ENCODE measurements around the gene RAB41.
A peak's percentile ranks its signal among the peaks of the same experiment; 100 is the strongest.
"Not testable (repeated sequence)": the region's sequence is repeated elsewhere in the genome, so short reads cannot be mapped to it uniquely, and the experiment has no call there.

RAB41 gene

DNA sequence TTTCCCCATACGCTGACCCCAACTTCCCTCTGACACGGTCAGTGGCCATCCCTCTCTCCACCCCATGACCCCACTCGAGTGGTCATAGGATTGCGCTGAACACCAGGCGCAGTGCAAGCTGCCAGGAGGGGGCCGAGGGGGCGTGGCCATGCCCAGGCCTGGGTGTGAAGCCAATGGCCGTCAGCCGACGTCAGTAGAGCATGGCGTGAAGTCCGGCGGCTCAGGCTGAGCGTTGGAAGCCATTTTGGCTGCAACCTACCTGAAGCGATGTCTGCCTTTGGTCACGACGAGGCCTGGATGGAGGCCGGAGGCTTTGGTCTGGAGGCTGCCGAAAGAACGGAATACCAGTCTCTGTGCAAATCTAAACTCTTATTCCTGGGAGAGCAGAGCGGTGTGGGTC is at the start of gene RAB41:
Gene RAB41, plus strand, starts transcription at position 222 of the 400 bp plus-strand sequence. Its CDS starts 46 bp downstream, at position 268.
- H3K27ac Mint-ChIP-seq, result no peak within 1 kb of the TSS
- no peak for ATAC-seq
- no peak within 1 kb of the TSS for H3K4me3 Mint-ChIP-seq
- peaks cover 18% of the 10 kb centered on the region for H3K36me3 Mint-ChIP-seq
- no peak for DNase-seq (ENCODE audit: low spot score in 2 of 2)
- H3K4me1 Mint-ChIP-seq, result no peaks in the 10 kb centered on the region
- H3K9me3 Mint-ChIP-seq, result no peaks in the 10 kb centered on the region

DNA sequence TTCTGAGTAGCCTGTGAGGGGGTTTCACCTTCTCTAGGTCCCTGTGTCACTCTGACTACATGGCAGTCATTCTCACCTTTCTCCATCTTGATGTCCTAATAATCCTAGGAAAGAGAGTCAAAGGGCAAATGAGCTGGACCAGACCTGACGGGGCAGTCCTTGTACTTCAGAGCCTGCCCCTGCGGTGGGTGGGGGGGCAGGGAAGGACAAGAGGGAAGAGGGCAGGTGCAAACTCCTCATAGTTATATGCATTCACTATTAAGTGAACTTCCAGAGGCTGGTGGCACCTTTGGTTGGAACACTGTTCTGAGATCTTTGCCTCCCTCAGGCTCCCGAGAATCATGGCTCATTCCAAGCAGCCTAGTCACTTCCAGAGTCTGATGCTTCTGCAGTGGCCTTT is 47.6 kb upstream of the RAB41 start, which contains the start of gene AWAT1:
Gene AWAT1, plus strand, starts transcription at position 301 of the 400 bp plus-strand sequence. Its CDS starts 41 bp downstream, at position 342.
- H3K27ac Mint-ChIP-seq, result no peak within 1 kb of the TSS
- ATAC-seq, result no peak
- H3K9me3 Mint-ChIP-seq, result no peaks in the 10 kb centered on the region
- no peak for DNase-seq (ENCODE audit: low spot score in 2 of 2)
- no peaks in the 10 kb centered on the region for H3K4me1 Mint-ChIP-seq
- no peaks in the 10 kb centered on the region for H3K36me3 Mint-ChIP-seq
- H3K4me3 Mint-ChIP-seq, result no peak within 1 kb of the TSS

DNA sequence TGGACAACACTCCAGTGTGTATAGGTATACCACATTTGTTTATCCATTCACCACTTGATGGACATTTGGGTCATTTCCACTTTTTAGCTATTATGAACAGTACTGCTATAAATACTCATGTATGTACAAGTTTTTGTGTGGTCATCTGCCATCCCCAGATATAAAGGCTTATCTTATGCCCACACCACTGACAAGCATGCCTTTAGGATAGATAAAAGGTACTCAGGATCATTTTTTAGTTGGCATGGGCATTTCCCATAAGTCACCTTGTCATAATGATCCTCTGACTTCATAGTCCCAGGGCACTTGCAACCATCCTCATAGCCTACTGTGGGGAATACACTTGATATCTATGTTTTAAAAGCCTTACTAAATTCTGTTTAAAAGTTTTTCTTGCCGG is 41.2 kb upstream of the RAB41 start:
- H3K27ac Mint-ChIP-seq, result no peak overlapping the region
- no peak for DNase-seq (ENCODE audit: low spot score in 2 of 2)
- no peaks in the 10 kb centered on the region for H3K36me3 Mint-ChIP-seq
- ATAC-seq, result no peak
- H3K4me3 Mint-ChIP-seq, result no peak overlapping the region
- no peaks in the 10 kb centered on the region for H3K4me1 Mint-ChIP-seq
- no peaks in the 10 kb centered on the region for H3K9me3 Mint-ChIP-seq

DNA sequence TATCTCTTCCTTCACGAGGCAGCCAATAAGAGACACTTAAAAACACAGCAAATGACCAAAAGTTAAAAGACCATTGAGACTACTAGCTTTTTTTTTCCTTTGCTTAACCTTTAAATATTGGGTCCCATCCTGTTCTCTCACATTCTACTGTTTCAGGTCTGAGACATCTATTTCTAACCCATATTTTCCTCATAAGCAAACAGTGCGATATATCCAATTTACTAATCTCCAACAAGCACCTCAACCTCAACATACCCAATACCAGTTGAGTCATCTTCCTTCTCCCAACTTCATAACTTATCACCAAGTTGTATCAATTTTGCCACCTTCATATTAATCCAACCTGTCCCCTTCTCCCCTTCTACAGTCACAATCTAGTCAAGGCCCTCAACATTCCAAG is 40.5 kb upstream of the RAB41 start:
- DNase-seq (ENCODE audit: low spot score in 2 of 2) (no peak), ATAC-seq (no peak)
- Mint-ChIP-seq H3K9me3 (no peaks in the 10 kb centered on the region), H3K4me3 (no peak overlapping the region), H3K36me3 (no peaks in the 10 kb centered on the region), H3K27ac (no peak overlapping the region), H3K4me1 (no peaks in the 10 kb centered on the region)

DNA sequence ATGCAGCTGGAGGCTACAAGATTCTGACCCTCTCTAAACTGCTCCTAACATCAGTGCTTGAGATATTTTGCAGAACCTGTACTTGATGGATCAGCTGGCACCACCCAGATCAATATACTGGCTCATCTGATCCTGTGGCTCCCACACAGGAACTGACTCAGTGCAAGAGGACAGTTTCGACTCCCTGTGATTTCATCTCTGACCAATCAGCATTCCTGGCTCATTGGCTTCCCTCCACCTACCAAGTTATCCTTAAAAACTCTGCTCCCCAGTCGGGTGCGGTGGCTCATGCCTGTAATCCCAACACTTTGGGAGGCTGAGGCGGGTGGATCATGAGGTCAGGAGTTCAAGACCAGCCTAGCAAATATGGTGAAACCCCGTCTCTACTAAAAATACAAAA is 38.4 kb upstream of the RAB41 start:
- H3K27ac Mint-ChIP-seq; DNase-seq (ENCODE audit: low spot score in 2 of 2); H3K4me1 Mint-ChIP-seq; H3K9me3 Mint-ChIP-seq; H3K36me3 Mint-ChIP-seq; ATAC-seq; H3K4me3 Mint-ChIP-seq: not testable (repeated sequence)

DNA sequence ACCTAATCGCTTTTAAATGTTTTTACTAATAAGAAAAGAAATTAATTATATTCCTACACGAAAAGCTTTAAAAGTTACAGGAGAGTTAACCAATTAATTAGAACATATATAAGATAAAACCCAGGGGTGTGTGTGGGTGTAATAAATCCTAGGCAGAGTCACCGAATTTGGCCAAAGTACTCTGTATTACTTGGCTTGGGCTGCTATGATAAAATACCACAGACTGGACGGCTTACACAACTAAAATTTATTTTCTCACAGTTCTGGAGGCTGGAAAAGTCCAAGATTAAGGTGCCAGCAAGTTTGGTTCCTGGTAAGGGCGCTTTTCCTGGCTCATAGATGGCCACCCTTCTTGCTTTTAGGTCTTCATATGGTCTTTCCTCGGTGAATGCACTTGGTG is 37.1 kb upstream of the RAB41 start:
- Mint-ChIP-seq H3K9me3 (no peaks in the 10 kb centered on the region), H3K27ac (no peak overlapping the region), H3K36me3 (no peaks in the 10 kb centered on the region), H3K4me1 (no peaks in the 10 kb centered on the region), H3K4me3 (no peak overlapping the region)
- DNase-seq (ENCODE audit: low spot score in 2 of 2), result no peak
- no peak for ATAC-seq

DNA sequence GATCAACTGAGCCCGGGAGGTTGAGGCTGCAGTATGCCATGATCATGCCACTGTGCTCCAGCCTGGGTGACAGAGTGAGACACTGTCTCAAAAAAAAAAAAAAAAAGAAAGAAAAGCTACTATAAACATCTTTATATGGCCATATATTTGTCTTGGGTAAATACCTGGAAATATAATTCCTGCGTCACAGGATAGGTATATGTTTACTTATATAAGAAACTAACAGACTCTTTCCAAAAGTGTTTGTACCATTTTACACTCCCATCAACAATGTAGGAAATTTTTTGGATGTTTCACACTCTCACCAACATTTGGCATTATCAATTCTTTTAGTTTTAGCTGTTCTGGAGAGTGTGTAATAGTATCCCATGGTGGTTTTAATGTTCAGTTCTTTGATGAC is 34.7 kb upstream of the RAB41 start:
- Mint-ChIP-seq H3K27ac (no peak overlapping the region), H3K4me1 (no peaks in the 10 kb centered on the region), H3K9me3 (no peaks in the 10 kb centered on the region), H3K36me3 (no peaks in the 10 kb centered on the region), H3K4me3 (no peak overlapping the region)
- no peak for ATAC-seq
- no peak for DNase-seq (ENCODE audit: low spot score in 2 of 2)

DNA sequence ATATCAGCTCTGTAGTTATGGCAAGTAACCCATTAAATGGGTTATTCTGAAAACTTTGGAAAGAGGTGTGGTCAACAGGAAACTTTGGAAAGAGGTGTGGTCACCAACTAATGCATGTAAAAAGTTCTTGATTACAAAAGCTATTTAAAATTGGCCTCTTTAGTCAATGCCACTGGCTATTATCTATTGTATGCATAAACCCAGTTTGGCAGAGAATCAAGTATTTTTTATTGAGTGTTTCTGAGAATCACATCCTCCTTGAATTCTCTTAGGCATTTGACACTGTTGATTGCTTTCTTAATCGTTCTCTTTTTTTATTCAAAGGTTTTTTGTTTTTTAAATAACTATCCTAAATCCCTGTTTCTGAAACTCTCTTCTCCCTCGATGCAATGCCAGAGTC is 29.5 kb upstream of the RAB41 start:
- Mint-ChIP-seq H3K4me1 (peaks cover 5% of the 10 kb centered on the region), H3K36me3 (no peaks in the 10 kb centered on the region), H3K27ac (no peak overlapping the region), H3K9me3 (no peaks in the 10 kb centered on the region), H3K4me3 (no peak overlapping the region)
- ATAC-seq, result no peak
- no peak for DNase-seq (ENCODE audit: low spot score in 2 of 2)

DNA sequence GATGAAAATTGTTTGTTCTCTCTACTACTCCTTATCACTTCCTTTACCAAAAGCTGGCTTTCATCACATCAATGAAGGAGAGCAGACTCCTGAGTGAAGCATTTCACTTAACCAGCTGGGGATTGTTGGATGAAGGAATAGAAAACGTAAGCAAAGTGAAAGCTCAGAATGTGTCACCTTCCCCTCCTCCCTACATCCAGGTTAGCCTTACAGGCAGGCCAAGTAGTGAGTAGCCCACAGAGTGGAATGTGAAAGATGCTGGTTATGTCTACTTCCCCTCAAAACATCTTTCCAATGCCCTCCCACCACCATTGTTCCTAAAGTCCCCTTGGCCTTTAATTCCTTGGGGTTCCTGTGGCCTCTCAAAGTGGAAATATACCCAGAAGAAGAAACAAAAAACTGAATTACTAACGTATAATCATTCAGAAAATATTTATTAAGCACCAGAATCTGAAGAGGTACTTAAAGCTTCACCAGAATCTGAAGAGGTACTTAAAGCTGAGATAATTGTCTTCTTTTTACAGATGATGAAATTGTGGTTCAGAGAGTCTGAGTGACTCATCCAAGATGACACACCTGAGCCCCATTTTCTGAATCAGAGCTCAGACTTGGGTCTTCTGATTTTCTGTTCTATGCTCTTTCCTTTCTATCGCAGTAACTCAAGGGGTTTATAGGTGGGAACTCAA is 28.5 kb upstream of the RAB41 start:
- ATAC-seq (peak; percentile 67), DNase-seq (ENCODE audit: low spot score in 2 of 2) (no peak)
- Mint-ChIP-seq H3K9me3 (no peaks in the 10 kb centered on the region), H3K36me3 (no peaks in the 10 kb centered on the region), H3K27ac (peak overlapping the region; percentile 38), H3K4me3 (no peak overlapping the region), H3K4me1 (peaks cover 5% of the 10 kb centered on the region)

DNA sequence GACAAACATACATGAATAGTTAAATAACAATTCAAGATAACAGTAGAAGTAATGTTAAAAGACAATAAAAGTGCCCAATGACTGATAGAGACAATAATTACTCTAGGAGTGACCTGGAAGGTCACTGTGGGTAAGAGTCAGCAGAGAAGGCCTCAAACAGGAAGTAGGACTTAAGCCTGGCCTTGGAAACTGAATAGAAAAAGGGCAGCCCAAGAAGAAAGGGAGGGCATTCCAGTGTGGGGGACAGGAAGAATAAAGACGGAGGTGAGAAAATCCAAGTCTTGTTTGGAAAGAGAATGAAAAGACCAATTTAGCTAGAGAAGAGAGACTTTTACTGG is 27.9 kb upstream of the RAB41 start:
- ATAC-seq, result no peak
- no peaks in the 10 kb centered on the region for H3K9me3 Mint-ChIP-seq
- no peak for DNase-seq (ENCODE audit: low spot score in 2 of 2)
- H3K4me1 Mint-ChIP-seq, result peaks cover 5% of the 10 kb centered on the region
- H3K4me3 Mint-ChIP-seq, result no peak overlapping the region
- H3K36me3 Mint-ChIP-seq, result no peaks in the 10 kb centered on the region
- peak overlapping the region; percentile 38 for H3K27ac Mint-ChIP-seq

DNA sequence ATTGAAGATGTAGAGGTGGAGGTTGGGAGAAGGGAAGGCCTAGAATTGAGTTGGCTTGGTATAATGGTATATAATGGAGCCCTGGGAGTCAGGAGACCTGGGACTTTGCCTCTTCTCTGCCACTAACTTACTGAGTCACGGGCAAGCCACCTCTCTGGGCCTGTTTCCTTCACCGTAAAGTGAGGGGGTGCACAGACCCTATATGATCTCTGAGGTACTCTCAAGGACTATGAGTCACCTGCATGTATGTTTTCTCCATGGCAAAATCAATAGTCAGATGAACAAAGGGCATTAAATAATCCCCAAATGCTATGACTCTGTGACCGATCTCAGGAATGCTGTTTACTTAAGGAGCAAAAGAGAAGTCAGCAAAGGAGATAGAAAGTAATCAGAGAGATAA is 27.1 kb upstream of the RAB41 start:
- ATAC-seq, result no peak
- DNase-seq (ENCODE audit: low spot score in 2 of 2), result no peak
- no peak overlapping the region for H3K4me3 Mint-ChIP-seq
- no peaks in the 10 kb centered on the region for H3K9me3 Mint-ChIP-seq
- no peak overlapping the region for H3K27ac Mint-ChIP-seq
- peaks cover 5% of the 10 kb centered on the region for H3K4me1 Mint-ChIP-seq
- H3K36me3 Mint-ChIP-seq, result no peaks in the 10 kb centered on the region

DNA sequence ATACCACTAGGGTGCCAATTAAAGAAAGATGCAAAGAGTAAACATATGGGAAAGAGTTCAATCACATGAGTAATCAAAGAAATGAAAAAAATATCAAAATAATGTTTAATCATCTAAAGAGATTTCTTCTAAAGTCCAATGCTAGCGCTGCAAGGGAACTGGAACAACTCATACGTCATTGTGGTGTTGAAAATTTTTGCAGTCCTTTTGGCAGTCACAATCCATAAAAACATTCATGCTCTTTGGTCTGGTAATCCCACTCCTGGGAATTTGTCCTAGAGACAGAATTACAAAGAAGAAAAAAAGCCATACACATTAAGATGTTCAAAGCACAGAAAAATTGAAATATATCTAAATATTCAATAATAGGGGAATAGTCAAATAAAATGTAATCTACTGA is 26.5 kb upstream of the RAB41 start:
- H3K4me3 Mint-ChIP-seq, result no peak overlapping the region
- no peaks in the 10 kb centered on the region for H3K9me3 Mint-ChIP-seq
- no peaks in the 10 kb centered on the region for H3K36me3 Mint-ChIP-seq
- DNase-seq (ENCODE audit: low spot score in 2 of 2), result no peak
- no peak overlapping the region for H3K27ac Mint-ChIP-seq
- peaks cover 5% of the 10 kb centered on the region for H3K4me1 Mint-ChIP-seq
- ATAC-seq, result no peak

DNA sequence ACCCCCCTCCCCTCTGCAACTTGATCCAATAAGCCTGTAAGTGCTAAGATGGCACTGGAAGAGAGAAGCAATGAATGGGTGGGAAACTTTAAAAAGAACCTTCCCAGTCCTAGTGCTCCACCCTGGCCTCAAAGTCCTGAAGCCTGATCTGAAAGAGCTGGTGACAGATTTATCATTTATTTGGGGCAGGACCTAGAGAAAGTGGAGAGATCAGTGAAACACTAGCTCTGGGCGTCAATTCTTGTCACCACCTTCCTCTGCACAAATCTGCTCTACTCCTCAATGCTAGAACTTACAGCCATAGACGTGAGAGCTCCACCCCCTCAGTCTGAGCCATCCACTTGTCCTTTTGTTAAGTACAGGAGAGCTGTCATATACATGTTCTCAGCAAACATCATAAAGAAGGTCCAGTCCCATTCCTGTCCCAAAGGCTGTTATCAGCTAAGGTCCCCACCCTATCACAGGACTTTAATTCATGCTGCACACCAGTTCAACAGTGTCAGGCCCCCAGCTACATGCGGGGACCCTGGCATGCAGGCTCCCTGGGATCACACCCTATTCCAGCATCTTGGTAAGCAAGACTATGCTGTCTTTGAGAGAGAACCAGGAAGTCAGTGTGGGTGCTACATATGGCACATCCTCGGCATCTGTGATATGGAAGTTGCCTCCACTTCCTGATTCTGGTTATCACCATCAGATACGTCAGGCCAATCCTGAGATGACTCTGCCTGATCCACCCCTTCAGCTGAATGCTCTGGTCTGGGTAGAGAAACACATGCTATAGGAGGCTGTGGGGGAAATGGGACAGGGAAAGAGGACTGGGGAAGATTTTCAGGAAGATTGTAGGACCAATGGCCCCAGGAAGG is 24.3 kb upstream of the RAB41 start:
- H3K4me3 Mint-ChIP-seq, result no peak overlapping the region
- H3K36me3 Mint-ChIP-seq, result no peaks in the 10 kb centered on the region
- no peak for DNase-seq (ENCODE audit: low spot score in 2 of 2)
- H3K9me3 Mint-ChIP-seq, result no peaks in the 10 kb centered on the region
- H3K4me1 Mint-ChIP-seq, result peaks cover 5% of the 10 kb centered on the region
- no peak overlapping the region for H3K27ac Mint-ChIP-seq
- no peak for ATAC-seq

DNA sequence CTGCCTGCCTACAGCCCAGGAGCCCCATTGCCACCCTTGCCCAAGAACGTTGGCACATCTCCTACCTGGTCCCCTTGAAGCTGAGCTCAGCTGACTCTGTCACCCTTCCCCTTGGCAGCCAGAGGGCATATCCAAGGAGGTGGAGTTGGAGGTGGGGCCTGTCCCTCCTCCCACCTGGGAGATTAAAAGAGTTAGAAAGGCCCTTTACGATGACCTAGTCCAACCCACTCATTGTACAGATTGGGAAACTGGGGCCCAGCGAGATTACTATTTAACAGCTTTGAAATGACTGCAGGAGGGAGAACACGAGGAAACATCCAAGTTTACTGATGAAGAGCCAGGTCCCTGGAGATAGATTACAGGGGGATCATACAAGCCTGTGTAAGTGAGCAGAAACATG is 21.9 kb upstream of the RAB41 start, which contains the start of gene P2RY4:
Gene P2RY4, minus strand, starts transcription at position 101 of the 400 bp plus-strand sequence. CDS start 580 bp downstream, outside the sequence.
- Mint-ChIP-seq H3K27ac (no peak within 1 kb of the TSS), H3K4me3 (no peak within 1 kb of the TSS), H3K4me1 (no peaks in the 10 kb centered on the region), H3K36me3 (no peaks in the 10 kb centered on the region), H3K9me3 (no peaks in the 10 kb centered on the region)
- DNase-seq (ENCODE audit: low spot score in 2 of 2), result no peak
- no peak for ATAC-seq

DNA sequence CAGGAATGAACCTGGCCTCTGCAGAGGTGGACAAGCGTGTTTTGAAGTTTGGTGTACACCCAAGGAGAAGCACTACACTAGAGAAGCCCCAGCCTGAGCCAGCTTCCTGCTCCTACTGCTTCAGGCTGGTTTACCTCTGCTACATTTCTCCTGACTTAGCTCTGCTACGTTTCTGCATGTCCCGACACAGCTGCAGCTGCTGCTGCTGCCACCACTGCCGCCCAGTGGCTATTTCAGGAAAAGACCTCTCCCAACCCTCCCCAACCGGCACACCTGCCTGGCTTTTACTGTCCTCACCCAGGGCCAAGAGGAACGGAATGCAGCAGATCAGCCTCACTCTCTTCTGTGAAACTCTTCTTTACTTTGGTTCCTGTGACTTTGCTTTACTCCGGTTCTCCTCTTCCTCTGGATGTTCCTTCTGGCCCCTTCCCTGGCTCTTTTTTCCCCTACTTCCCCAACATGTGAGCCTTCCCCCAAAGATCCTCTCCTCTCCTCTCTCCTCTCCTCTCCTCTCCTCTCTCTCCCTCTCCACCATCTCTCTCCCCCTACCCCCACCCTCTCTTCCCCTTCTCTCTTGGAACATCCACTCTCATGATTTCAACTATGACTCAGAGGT is 18.9 kb upstream of the RAB41 start:
- ATAC-seq, result peak; percentile 53
- Mint-ChIP-seq H3K27ac (no peak overlapping the region), H3K9me3 (no peaks in the 10 kb centered on the region), H3K4me3 (no peak overlapping the region), H3K36me3 (no peaks in the 10 kb centered on the region), H3K4me1 (no peaks in the 10 kb centered on the region)
- DNase-seq (ENCODE audit: low spot score in 2 of 2), result peak in 1 of 2 donors; percentile 50

DNA sequence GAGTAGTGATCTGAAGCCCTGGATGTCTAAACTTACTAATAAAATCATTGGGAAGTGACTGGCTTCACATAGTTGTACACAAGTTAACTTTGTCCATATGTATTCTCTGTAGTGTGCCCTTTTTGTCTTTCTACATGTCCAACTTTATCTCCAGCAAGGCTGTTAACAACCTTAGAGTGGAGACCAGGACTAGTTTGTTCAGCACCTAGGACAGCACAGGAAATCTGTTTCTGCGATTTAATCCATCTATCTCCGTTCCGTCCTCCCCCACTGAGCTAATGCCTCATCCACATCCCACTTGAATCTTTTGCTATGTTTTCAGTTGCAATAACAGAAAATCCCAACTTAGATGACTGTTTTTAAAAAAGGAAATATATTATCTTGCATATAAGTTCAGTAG is 17.2 kb upstream of the RAB41 start:
- Mint-ChIP-seq H3K9me3 (no peaks in the 10 kb centered on the region), H3K4me3 (no peak overlapping the region), H3K4me1 (no peaks in the 10 kb centered on the region), H3K36me3 (no peaks in the 10 kb centered on the region), H3K27ac (no peak overlapping the region)
- no peak for DNase-seq (ENCODE audit: low spot score in 2 of 2)
- no peak for ATAC-seq
